OCI-LY1 (cell line): ENCODE measurements around the gene HARBI1.

Source experiments
- H2AFZ ChIP-seq: fragments of 200-600 bp; sonication (generic), shearing (Covaris generic); 2 replicates; pipeline ENCODE4 v1.6.0; 2014; ENCODE audit warnings: antibody characterized with exemption, mild to moderate bottlenecking, low read length
- H3F3A ChIP-seq: fragments of 200-600 bp; sonication (generic), shearing (Covaris generic); 2 replicates; pipeline ENCODE4 v1.6.0; 2014; ENCODE audit warnings: mild to moderate bottlenecking, antibody characterized with exemption, low read length, moderate library complexity; ENCODE audit not compliant: insufficient read depth
- H3K27ac ChIP-seq: fragments of 200-600 bp; sonication (generic); 2 replicates; pipeline ENCODE4 v1.5.1; 2014; ENCODE audit warnings: low read length, mixed run types, mild to moderate bottlenecking, low read depth; ENCODE audit not compliant: poor library complexity, severe bottlenecking
- H3K27me3 ChIP-seq: fragments of 200-600 bp; sonication (generic); 2 replicates; pipeline ENCODE4 v1.6.0; 2014; ENCODE audit warnings: antibody characterized with exemption, mild to moderate bottlenecking, low read length, moderate library complexity; ENCODE audit not compliant: insufficient read depth
- H3K36me3 ChIP-seq: fragments of 200-600 bp; sonication (generic); 2 replicates; pipeline ENCODE4 v1.6.1; 2014; ENCODE audit warnings: mild to moderate bottlenecking, antibody characterized with exemption, low read length, moderate library complexity, mixed read lengths; ENCODE audit not compliant: insufficient read depth
- H3K4me1 ChIP-seq: fragments of 200-600 bp; sonication (generic); 2 replicates; pipeline ENCODE4 v1.5.1; 2014; ENCODE audit warnings: mild to moderate bottlenecking, low read length, moderate library complexity; ENCODE audit not compliant: insufficient read depth, severe bottlenecking
- H3K4me2 ChIP-seq: fragments of 200-600 bp; sonication (generic), shearing (Covaris generic); 2 replicates; pipeline ENCODE4 v1.6.1; 2014; ENCODE audit warnings: low read length
- H3K4me3 ChIP-seq: fragments of 200-600 bp; sonication (generic); 2 replicates; pipeline ENCODE4 v1.5.1; 2014; ENCODE audit warnings: low read length, low read depth, mild to moderate bottlenecking, mixed read lengths; ENCODE audit not compliant: poor library complexity, severe bottlenecking
- H3K79me2 ChIP-seq: fragments of 200-600 bp; shearing (Covaris generic); 2 replicates; pipeline ENCODE4 v1.6.1; 2016; ENCODE audit warnings: mixed run types, low read length, mixed read lengths; ENCODE audit not compliant: insufficient read depth
- H3K9ac ChIP-seq: fragments of 200-600 bp; sonication (generic), shearing (Covaris generic); 2 replicates; pipeline ENCODE4 v1.6.1; 2014; ENCODE audit warnings: mild to moderate bottlenecking, low read length, mixed read lengths
- H3K9me2 ChIP-seq: fragments of 200-600 bp; sonication (generic), shearing (Covaris generic); 2 replicates; pipeline ENCODE4 v1.6.1; 2014; ENCODE audit warnings: low read depth, mild to moderate bottlenecking, low read length, mixed read lengths
- H3K9me3 ChIP-seq: fragments of 200-600 bp; shearing (Covaris generic); 2 replicates; pipeline ENCODE4 v1.6.1; 2014; ENCODE audit warnings: low read length, mixed read lengths
- H4K20me1 ChIP-seq: fragments of 200-600 bp; sonication (generic), shearing (Covaris generic); 2 replicates; pipeline ENCODE4 v1.6.0; 2016; ENCODE audit warnings: mild to moderate bottlenecking, low read length; ENCODE audit not compliant: insufficient read depth
- EZH2 ChIP-seq: fragments of 200-600 bp; sonication (generic), shearing (Covaris generic); IDR thresholded peaks from 2 replicates; pipeline ENCODE4 v1.8.0; 2017; ENCODE audit warnings: borderline replicate concordance, mixed run types, mild to moderate bottlenecking, antibody characterized with exemption, low read length, moderate library complexity, mixed read lengths
- TF ChIP-seq, protein P1 (sequence below): fragments of 200-600 bp; sonication (generic), shearing (Covaris generic); IDR thresholded peaks from 2 replicates; pipeline ENCODE4 v1.5.1; 2017; ENCODE audit warnings: mild to moderate bottlenecking, antibody characterized with exemption, low read length, moderate library complexity, mixed read lengths

HARBI1 gene

GRCh38 chr11:46643986-46644385, 27.0 kb upstream of the HARBI1 start:
- H3K4me2 ChIP-seq, result no peak overlapping the region
- H2AFZ ChIP-seq, result no peak overlapping the region
- no peaks in the 10 kb centered on the region for H3K9me3 ChIP-seq
- no peaks in the 10 kb centered on the region for H3K27me3 ChIP-seq
- no peaks in the 10 kb centered on the region for H3K9me2 ChIP-seq
- H3K36me3 ChIP-seq, result peaks cover 55% of the 10 kb centered on the region
- H3F3A ChIP-seq, result no peaks in the 10 kb centered on the region
- H3K4me3 ChIP-seq, result no peak overlapping the region
- no peak overlapping the region for H3K9ac ChIP-seq
- H3K79me2 ChIP-seq, result no peaks in the 10 kb centered on the region
- no peaks in the 10 kb centered on the region for H4K20me1 ChIP-seq
- TF ChIP-seq EZH2, result no peak
- TF ChIP-seq, protein P1, sequence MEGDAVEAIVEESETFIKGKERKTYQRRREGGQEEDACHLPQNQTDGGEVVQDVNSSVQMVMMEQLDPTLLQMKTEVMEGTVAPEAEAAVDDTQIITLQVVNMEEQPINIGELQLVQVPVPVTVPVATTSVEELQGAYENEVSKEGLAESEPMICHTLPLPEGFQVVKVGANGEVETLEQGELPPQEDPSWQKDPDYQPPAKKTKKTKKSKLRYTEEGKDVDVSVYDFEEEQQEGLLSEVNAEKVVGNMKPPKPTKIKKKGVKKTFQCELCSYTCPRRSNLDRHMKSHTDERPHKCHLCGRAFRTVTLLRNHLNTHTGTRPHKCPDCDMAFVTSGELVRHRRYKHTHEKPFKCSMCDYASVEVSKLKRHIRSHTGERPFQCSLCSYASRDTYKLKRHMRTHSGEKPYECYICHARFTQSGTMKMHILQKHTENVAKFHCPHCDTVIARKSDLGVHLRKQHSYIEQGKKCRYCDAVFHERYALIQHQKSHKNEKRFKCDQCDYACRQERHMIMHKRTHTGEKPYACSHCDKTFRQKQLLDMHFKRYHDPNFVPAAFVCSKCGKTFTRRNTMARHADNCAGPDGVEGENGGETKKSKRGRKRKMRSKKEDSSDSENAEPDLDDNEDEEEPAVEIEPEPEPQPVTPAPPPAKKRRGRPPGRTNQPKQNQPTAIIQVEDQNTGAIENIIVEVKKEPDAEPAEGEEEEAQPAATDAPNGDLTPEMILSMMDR, result no peak
- no peak overlapping the region for H3K27ac ChIP-seq
- no peaks in the 10 kb centered on the region for H3K4me1 ChIP-seq

DNA sequence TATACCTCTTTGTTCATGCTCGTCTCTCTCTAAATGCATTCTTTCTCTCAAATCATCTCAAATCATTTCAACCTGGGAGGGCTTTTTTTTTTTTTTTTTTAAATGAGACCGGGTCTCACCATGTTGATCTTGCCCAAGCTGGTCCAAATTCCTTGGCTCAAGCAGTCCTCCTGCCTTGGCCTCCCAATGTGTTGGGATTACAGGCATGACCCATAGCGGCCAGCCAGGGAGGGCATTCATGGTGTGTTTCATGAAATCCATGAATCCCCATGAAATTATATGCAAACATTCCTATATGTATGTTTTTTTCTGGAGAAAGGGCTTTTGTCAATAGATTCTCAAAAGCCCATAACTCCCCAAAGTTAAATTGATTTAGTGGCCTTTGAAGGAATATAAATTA, 26.5 kb upstream of the HARBI1 start:
- Histone ChIP-seq H3K79me2 (no peaks in the 10 kb centered on the region), H3F3A (no peaks in the 10 kb centered on the region), H4K20me1 (no peaks in the 10 kb centered on the region), H3K36me3 (peaks cover 54% of the 10 kb centered on the region), H3K9me3 (no peaks in the 10 kb centered on the region), H3K27me3 (no peaks in the 10 kb centered on the region), H3K27ac (no peak overlapping the region), H2AFZ (no peak overlapping the region), H3K9ac (no peak overlapping the region), H3K4me1 (no peaks in the 10 kb centered on the region), H3K9me2 (no peaks in the 10 kb centered on the region), H3K4me3 (no peak overlapping the region), H3K4me2 (no peak overlapping the region)
- TF ChIP-seq EZH2, result no peak
- TF ChIP-seq, protein P1, result no peak

DNA sequence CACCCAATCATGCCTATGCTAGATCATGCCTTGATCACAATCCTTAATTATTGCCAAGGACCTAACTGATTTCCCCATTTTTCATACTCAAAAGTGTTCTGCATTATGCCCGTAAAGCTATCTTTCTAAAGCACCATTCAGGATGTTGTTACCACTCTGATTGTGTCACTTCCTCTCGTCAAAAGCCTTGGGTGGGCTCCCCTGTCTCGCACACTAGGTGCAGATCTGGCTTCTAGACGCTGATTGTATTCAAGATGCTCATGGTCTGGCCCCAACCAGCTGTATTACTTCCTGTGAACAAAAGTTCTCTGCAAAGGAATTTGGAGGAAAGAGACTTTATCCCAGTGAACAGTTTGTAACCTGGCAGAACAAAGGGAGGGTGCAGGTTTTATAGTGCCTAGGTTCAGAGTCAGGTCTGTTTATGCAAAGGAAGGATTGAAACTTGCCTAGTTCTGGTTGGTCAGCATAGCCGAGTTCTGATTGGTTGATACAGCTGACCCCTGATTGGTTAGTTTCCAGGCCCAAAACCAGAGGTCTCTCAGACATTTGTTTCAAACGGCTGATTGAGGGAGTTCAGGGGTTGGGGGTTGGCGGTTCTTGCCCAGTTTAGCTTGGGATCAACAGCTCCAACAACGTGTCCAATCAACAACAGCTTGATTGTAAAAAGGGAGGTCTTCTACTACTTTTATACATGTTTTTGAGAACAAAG, 25.8 kb upstream of the HARBI1 start:
- Histone ChIP-seq H3K27ac (no peak overlapping the region), H3K36me3 (peaks cover 52% of the 10 kb centered on the region), H3K4me3 (no peak overlapping the region), H4K20me1 (no peaks in the 10 kb centered on the region), H3K79me2 (no peaks in the 10 kb centered on the region), H3K9ac (no peak overlapping the region), H3K9me2 (no peaks in the 10 kb centered on the region), H3K27me3 (no peaks in the 10 kb centered on the region), H3K9me3 (no peaks in the 10 kb centered on the region), H3K4me1 (no peaks in the 10 kb centered on the region), H3K4me2 (no peak overlapping the region), H3F3A (no peaks in the 10 kb centered on the region), H2AFZ (no peak overlapping the region)
- TF ChIP-seq, protein P1, result no peak
- no peak for TF ChIP-seq EZH2
